Ectodermal cell (in vitro differentiated cells): ENCODE results near the gene RAVER2.

Experiments used
- H3K27ac ChIP-seq: 2 replicates; pipeline ENCODE4 v1.7.0; 2013; ENCODE audit warnings: mild to moderate bottlenecking, low read depth, low read length; ENCODE audit not compliant: insufficient read depth, poor library complexity, severe bottlenecking
- H3K27me3 ChIP-seq: 2 replicates; pipeline ENCODE4 v1.7.0; 2013; ENCODE audit warnings: mild to moderate bottlenecking, low read length; ENCODE audit not compliant: insufficient read depth, control insufficient read depth, poor library complexity, severe bottlenecking
- H3K36me3 ChIP-seq: one replicate; pipeline ENCODE4 v1.7.0; 2013; ENCODE audit warnings: low read length; ENCODE audit not compliant: control insufficient read depth, insufficient read depth
- H3K4me1 ChIP-seq: one replicate; pipeline ENCODE4 v1.7.0; 2013; ENCODE audit warnings: low read length; ENCODE audit not compliant: control insufficient read depth, insufficient read depth
- H3K4me3 ChIP-seq: 2 replicates; pipeline ENCODE4 v1.7.0; 2013; ENCODE audit warnings: low read depth, low read length, control low read depth; ENCODE audit not compliant: insufficient read depth
- H3K9me3 ChIP-seq: 2 replicates; pipeline ENCODE4 v1.7.0; 2013; ENCODE audit warnings: mild to moderate bottlenecking, low read length, moderate library complexity; ENCODE audit not compliant: control insufficient read depth
- WGBS, 2 experiments: methylation state at CpG; one replicate each; pipeline ENCODE4 v1.1.7; 2013; ENCODE audit warnings: missing lambda C conversion rate in 2 of 2; 5-methylcytosine and 5-hydroxymethylcytosine counted together

The RAVER2 gene

DNA sequence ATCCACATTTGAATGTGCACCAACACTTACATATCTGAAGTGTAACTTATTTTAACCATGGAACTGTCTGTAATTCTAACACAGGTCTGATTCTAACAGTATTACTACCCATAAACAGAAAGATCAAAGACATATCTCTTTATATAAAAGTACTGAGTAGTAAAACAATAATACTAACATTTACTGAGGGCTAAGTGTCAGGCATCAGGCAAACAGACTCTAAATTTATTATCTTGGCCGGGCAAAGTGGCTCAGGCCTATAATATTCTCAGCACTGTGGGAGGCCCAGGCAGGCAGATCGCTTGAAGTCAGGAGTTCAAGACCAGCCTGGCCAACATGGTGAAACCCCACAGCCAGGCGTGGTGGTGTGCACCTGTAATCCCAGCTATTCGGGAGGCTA is 135.6 kb downstream of the RAVER2 start:
- no peaks in the 10 kb centered on the region for H3K9me3 ChIP-seq
- no peaks in the 10 kb centered on the region for H3K27me3 ChIP-seq
- H3K27ac ChIP-seq: no peak overlapping the region
- WGBS, 2 experiments: 92 to 94% methylated on average over 4 of the region's 4 CpGs
- H3K4me1 ChIP-seq: no peaks in the 10 kb centered on the region
- no peak overlapping the region for H3K4me3 ChIP-seq
- no peaks in the 10 kb centered on the region for H3K36me3 ChIP-seq

DNA sequence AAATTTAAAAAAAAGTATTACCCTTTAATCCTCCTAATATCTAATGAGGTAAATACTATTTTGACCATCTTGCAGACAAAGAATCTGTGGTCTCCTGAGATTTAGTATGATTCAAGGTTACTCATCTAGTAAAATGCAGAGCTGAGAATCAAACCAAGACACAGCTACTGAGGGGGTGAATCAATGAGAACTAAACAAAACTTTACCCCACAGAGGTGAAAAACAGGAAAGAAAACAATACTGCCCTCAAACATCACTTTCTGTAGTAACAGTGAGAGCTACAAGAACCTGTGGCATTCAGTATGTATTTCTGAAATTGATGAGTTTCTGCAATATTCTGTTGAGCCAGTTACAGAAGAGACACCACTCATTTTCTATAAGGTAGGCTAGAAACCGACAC is 136.4 kb downstream of the RAVER2 start:
- Histone ChIP-seq H3K4me1 (peaks cover under 1% of the 10 kb centered on the region), H3K4me3 (no peak overlapping the region), H3K36me3 (no peaks in the 10 kb centered on the region), H3K9me3 (no peaks in the 10 kb centered on the region), H3K27me3 (no peaks in the 10 kb centered on the region), H3K27ac (no peak overlapping the region)
- 95 to 100% methylated on average over 1 of the region's 1 CpG for WGBS, 2 experiments
